Endothelial cell of umbilical vein (primary cell): ENCODE measurements around the gene PAK5. TPM values are rescaled to one million over a fixed set of nuclear protein-coding genes. Genes with fewer than 3 reads are reported as not detected.

Experiments used
- BruUV-seq: library from RNA; stranded (reverse); fragments of 400-500 nt; replicated peaks from 2 replicates; lab custom pipeline; 2021; lab: Mats Ljungman, UMichigan
- CTCF ChIA-PET: fragments of 300-600, 350-600 bp; sonication (Branson Sonifier 250); formaldehyde crosslinking; loops from one replicate; lab custom pipeline; 2021; ENCODE audit warnings: antibody characterized with exemption, inconsistent platforms; lab: Charles Lee
- POLR2A ChIA-PET: fragments of 300-600, 350-600 bp; sonication (Branson Sonifier 250); formaldehyde crosslinking; loops from one replicate; lab custom pipeline; 2021; ENCODE audit warnings: antibody characterized with exemption, inconsistent platforms; lab: Charles Lee
- DNase-seq: peaks from one replicate; pipeline ENCODE4 v3.0.0-alpha.2; 2011; ENCODE audit warnings: low read depth, low spot score
- FAIRE-seq: peaks from 2 replicates; lab custom pipeline; 2011; peaks lifted over from hg19 to GRCh38; lab: Jason Lieb, UNC
- H2AFZ ChIP-seq: 2 replicates; pipeline ENCODE4 v1.6.0; 2012; ENCODE audit warnings: low read depth, low read length, control low read depth, inconsistent platforms
- H3K27ac ChIP-seq: 2 replicates; pipeline ENCODE4 v1.5.1; 2011; ENCODE audit warnings: low read depth, mild to moderate bottlenecking, control low read depth, low read length, moderate library complexity; ENCODE audit not compliant: insufficient read depth
- H3K27me3 ChIP-seq, 2 experiments: 2 replicates each; pipeline versions ENCODE4 v1.6.0 to v1.6.1; 2011; ENCODE audit warnings: low read length in 2 of 2, mixed read lengths in 1 of 2; ENCODE audit not compliant: control insufficient read depth in 2 of 2, insufficient read depth in 2 of 2
- H3K36me3 ChIP-seq, 2 experiments: 2 replicates in 1 of 2; 3 replicates in 1 of 2; pipeline ENCODE4 v1.5.1; 2011; ENCODE audit warnings: low read length in 2 of 2, mild to moderate bottlenecking in 1 of 2, moderate library complexity in 1 of 2; ENCODE audit not compliant: control insufficient read depth in 2 of 2, insufficient read depth in 2 of 2; ENCODE audit errors: extremely low read depth in 1 of 2
- H3K4me1 ChIP-seq: 3 replicates; pipeline ENCODE4 v1.5.1; 2011; ENCODE audit warnings: mild to moderate bottlenecking, low read length; ENCODE audit not compliant: control insufficient read depth, insufficient read depth; ENCODE audit errors: extremely low read depth
- H3K4me2 ChIP-seq: 2 replicates; pipeline ENCODE4 v1.6.1; 2011; ENCODE audit warnings: low read length, control low read depth, mixed read lengths; ENCODE audit not compliant: insufficient read depth
- H3K4me3 ChIP-seq, 3 experiments: fragments of 200-600 bp in 1 of 3; sonication (generic), shearing (Covaris generic) in 1 of 3; replicated peaks in 1 of 3; 2 replicates each; pipeline ENCODE4 v1.5.1; 2011 to 2016; ENCODE audit warnings: control low read depth in 3 of 3, low read length in 3 of 3, mild to moderate bottlenecking in 2 of 3, inconsistent platforms in 1 of 3, low read depth in 1 of 3, moderate library complexity in 1 of 3; ENCODE audit not compliant: insufficient read depth in 1 of 3
- H3K79me2 ChIP-seq: 2 replicates; pipeline ENCODE4 v1.6.0; 2012; ENCODE audit warnings: low read length, inconsistent platforms; ENCODE audit not compliant: control insufficient read depth, insufficient read depth
- H3K9ac ChIP-seq: replicated peaks from 2 replicates; pipeline ENCODE3; 2011; ENCODE audit warnings: low read length, control low read depth; ENCODE audit not compliant: insufficient read depth; ENCODE audit errors: extremely low read depth
- H3K9me1 ChIP-seq: replicated peaks from 3 replicates; pipeline ENCODE4 v1.6.0; 2011; ENCODE audit warnings: mild to moderate bottlenecking, low read length; ENCODE audit not compliant: control insufficient read depth, insufficient read depth; ENCODE audit errors: extremely low read depth
- H3K9me3 ChIP-seq: replicated peaks from 2 replicates; pipeline ENCODE4 v1.5.1; 2012; ENCODE audit warnings: low read length, inconsistent platforms; ENCODE audit not compliant: control insufficient read depth, insufficient read depth
- H4K20me1 ChIP-seq: replicated peaks from 2 replicates; pipeline ENCODE3; 2011; ENCODE audit warnings: mild to moderate bottlenecking, low read length; ENCODE audit not compliant: control insufficient read depth, insufficient read depth; ENCODE audit errors: extremely low read depth
- EZH2 ChIP-seq: IDR thresholded peaks from 2 replicates; pipeline ENCODE4 v1.6.1; 2012; ENCODE audit warnings: borderline replicate concordance, low read depth, mild to moderate bottlenecking, moderate library complexity, low read length, inconsistent platforms; ENCODE audit not compliant: severe bottlenecking
- FOS ChIP-seq: IDR thresholded peaks from 2 replicates; pipeline ENCODE4 v1.6.1; 2011; ENCODE audit warnings: mild to moderate bottlenecking, low read length, moderate library complexity, borderline replicate concordance; ENCODE audit not compliant: insufficient read depth
- GATA2 ChIP-seq: IDR thresholded peaks from 2 replicates; pipeline ENCODE4 v1.7.0; 2011; ENCODE audit warnings: low read depth, mild to moderate bottlenecking, moderate library complexity, mixed read lengths, low read length; ENCODE audit not compliant: insufficient read length, insufficient read depth
- JUN ChIP-seq: IDR thresholded peaks from 2 replicates; pipeline ENCODE4 v1.6.1; 2011; ENCODE audit warnings: borderline replicate concordance, low read depth; ENCODE audit not compliant: insufficient read length, insufficient read depth
- MYC ChIP-seq: IDR thresholded peaks from one replicate; pipeline ENCODE4 v1.6.1; 2011; ENCODE audit warnings: mild to moderate bottlenecking, low read depth, low read length
- POLR2A ChIP-seq: IDR thresholded peaks from 2 replicates; pipeline ENCODE4 v1.6.1; 2012; ENCODE audit warnings: low read depth, mild to moderate bottlenecking, control low read depth, low read length
- POLR2AphosphoS5 ChIP-seq: IDR thresholded peaks from 2 replicates; pipeline ENCODE4 v1.6.1; 2012; ENCODE audit warnings: low read depth, mild to moderate bottlenecking, control low read depth, low read length, moderate library complexity; ENCODE audit not compliant: insufficient read depth
- dilution Hi-C: fragments of 300-500 bp; cut with MboI; formaldehyde crosslinking; loops from one replicate; pipeline ENCODE4 v1.15.0; 2019; ENCODE audit warnings: low sequenced_read_pairs; ENCODE audit not compliant: extremely low pct_ligation_motif_present
- intact Hi-C: fragments of 100-400 bp; cut with micrococcal nuclease; formaldehyde crosslinking; loops from one replicate; pipeline ENCODE4 v1.10.0; 2022
- polyA plus RNA-seq, 4 experiments: library from polyadenylated mRNA; depleted of rRNA in 3 of 4; stranded (reverse) in 3 of 4; unstranded in 1 of 4; fragments of >200 nt; gene quantifications; 2 replicates each; pipeline versions ENCODE4 v1.2.1 to v1.2.3, GENCODE V29; 2011 to 2012; ENCODE audit warnings: missing spikeins in 1 of 4
- total RNA-seq: library from RNA; stranded (reverse); gene quantifications from 2 replicates; pipeline ENCODE4 v1.2.3, GENCODE V29; 2021
- TF ChIP-seq, protein P1 (sequence below), 2 donors: IDR thresholded peaks; 1 replicate in 1 of 2; 2 replicates in 1 of 2; pipeline ENCODE4 v1.5.1; 2011; ENCODE audit warnings: low read length in 2 of 2, mild to moderate bottlenecking in 2 of 2, moderate library complexity in 2 of 2, control low read depth in 1 of 2, inconsistent platforms in 1 of 2, low read depth in 1 of 2; ENCODE audit not compliant: insufficient read depth in 1 of 2; ENCODE audit errors: extremely low read depth in 1 of 2
- TF ChIP-seq, protein P2 (sequence below): IDR thresholded peaks from 2 replicates; pipeline ENCODE4 v1.6.1; 2011; ENCODE audit not compliant: insufficient read depth, insufficient read length

PAK5 gene
- total and polyA plus RNA-seq, 2 donors (not counting 3 experiments of a cell fraction or from before 2014, with no cell fraction given) = not detected

GRCh38 chr20:9627219-9627618, 211.7 kb downstream of the PAK5 start:
- Histone ChIP-seq H3K27ac (no peak overlapping the region), H3K4me3 (no peak overlapping the region), H4K20me1 (no peaks in the 10 kb centered on the region), H2AFZ (no peak overlapping the region), H3K79me2 (no peaks in the 10 kb centered on the region), H3K4me1 (no peaks in the 10 kb centered on the region), H3K27me3 (peaks cover 2 to 5% of the 10 kb centered on the region in 2 experiments), H3K4me2 (no peak overlapping the region), H3K36me3 (no peaks in the 10 kb centered on the region), H3K9me3 (no peaks in the 10 kb centered on the region), H3K9ac (no peak overlapping the region), H3K9me1 (no peaks in the 10 kb centered on the region)
- no peak for FAIRE-seq
- no TSS peak for BruUV-seq
- ChIA-PET POLR2A (no interaction called here), CTCF (interaction anchor here (0.9 kb wide), 1 partner anchor 17 kb away, joined by 3 read pairs; no protein-coding TSS in a partner anchor)
- intact Hi-C loops = no loop called here
- no peak for DNase-seq
- no peak for TF ChIP-seq EZH2
- TF ChIP-seq, protein P1, sequence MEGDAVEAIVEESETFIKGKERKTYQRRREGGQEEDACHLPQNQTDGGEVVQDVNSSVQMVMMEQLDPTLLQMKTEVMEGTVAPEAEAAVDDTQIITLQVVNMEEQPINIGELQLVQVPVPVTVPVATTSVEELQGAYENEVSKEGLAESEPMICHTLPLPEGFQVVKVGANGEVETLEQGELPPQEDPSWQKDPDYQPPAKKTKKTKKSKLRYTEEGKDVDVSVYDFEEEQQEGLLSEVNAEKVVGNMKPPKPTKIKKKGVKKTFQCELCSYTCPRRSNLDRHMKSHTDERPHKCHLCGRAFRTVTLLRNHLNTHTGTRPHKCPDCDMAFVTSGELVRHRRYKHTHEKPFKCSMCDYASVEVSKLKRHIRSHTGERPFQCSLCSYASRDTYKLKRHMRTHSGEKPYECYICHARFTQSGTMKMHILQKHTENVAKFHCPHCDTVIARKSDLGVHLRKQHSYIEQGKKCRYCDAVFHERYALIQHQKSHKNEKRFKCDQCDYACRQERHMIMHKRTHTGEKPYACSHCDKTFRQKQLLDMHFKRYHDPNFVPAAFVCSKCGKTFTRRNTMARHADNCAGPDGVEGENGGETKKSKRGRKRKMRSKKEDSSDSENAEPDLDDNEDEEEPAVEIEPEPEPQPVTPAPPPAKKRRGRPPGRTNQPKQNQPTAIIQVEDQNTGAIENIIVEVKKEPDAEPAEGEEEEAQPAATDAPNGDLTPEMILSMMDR (IDR thresholded peaks at IDR 0.05; ENCODE audit: extremely low read depth in 1 of 2, insufficient read depth in 1 of 2, low read depth in 1 of 2, low read length in 2 of 2) = no peak
- TF ChIP-seq POLR2AphosphoS5 = no peak
- TF ChIP-seq POLR2A = no peak
- TF ChIP-seq, protein P2, sequence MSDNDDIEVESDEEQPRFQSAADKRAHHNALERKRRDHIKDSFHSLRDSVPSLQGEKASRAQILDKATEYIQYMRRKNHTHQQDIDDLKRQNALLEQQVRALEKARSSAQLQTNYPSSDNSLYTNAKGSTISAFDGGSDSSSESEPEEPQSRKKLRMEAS = no peak
- no peak for TF ChIP-seq FOS
- no peak for TF ChIP-seq MYC
- no peak for TF ChIP-seq JUN
- TF ChIP-seq GATA2 = no peak
- dilution Hi-C loops = no loop called here
